NCI-H446 treated with DMSO at 0.1 percent for 48 hours (cell line): ENCODE measurements around the gene MARK3.

Source experiments
- DNase-seq: peaks from one replicate; lab custom pipeline; 2025; lab: John Stamatoyannopoulos, UW

MARK3 gene

GRCh38 chr14:103526914-103527248 is 141.7 kb downstream of the MARK3 start:
- no peak for DNase-seq

DNA sequence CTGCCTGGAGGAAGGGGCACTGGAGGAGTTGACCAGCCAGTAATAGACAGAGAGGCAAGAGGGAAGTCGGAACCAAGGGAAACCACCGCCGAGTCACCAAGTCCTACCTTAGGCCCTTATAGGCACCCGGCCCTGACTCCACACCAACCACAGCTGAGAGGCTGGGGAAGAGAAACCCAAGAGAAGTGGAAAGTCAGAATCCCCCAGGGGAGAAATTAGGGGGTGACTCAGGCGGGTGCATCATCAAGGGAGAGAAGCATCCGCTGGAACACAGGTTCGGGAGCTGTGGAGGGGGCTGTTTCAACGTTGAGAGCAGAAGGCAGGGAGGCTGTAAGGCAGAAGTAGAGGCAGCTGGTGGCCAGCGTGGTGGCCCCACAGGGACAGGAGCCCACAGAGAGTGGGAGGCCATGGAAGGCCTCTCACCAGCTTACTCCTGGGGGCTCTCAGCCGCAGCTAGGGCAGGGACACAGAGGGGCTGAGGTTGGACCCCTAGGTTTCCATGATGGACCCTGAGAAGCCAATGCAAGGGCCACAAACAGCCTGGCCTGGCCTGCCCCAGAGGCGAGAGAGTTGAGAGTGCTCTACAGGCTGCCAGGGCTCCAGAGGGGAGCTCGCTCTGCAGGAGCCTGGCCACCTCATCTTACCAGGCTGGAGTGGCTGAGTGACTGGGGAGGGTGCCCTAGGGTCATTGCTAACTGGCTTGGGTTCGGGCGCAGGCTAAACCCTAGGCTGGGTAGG is 142.4 kb downstream of the MARK3 start:
- DNase-seq, result no peak

GRCh38 chr14:103528146-103528586 is 143.0 kb downstream of the MARK3 start:
- no peak for DNase-seq

DNA sequence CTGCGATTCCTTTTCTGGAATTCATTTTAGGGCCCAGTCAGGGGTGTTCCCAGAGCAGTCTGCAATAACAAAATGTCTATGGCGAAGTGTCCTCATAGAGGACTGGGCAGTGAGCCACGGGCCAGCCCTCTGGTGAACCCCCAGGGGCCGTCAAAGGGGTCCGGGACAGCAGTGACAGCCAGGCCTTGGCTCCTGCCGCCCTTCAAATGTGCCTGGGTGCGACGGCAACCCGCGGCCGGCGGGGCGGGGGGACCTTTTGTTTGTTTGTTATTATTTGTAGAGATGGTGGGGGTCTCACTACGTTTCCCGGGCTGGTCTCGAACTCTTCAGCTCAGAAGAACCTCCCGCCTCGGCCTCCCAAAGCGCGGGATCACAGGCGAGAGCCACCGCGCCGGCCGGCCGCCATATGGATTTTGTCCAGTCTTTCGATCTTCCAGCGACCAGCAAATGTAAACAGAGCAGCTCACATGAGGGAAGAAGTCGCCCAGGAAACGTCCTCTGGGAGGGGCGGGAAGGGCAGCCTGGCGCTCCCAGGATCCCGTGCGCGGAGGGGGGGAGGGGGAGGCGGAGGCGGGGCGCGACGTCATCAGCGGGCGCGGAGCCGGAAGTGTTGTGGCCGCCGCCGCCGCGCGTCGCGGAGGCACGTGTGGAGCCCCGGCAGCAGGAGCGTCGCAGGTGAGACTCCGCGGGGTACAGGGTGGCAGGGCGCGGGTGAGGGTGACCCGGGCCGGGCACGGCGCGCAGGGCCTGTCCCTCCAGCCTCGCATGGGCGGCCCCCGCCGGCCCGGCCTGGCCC is 143.6 kb downstream of the MARK3 start, which contains the start of gene TRMT61A:
Gene TRMT61A, plus strand, starts transcription at position 610 of the 796 bp plus-strand sequence. CDS start 783 bp downstream, outside the sequence.
- DNase-seq, result peak; percentile 91

DNA sequence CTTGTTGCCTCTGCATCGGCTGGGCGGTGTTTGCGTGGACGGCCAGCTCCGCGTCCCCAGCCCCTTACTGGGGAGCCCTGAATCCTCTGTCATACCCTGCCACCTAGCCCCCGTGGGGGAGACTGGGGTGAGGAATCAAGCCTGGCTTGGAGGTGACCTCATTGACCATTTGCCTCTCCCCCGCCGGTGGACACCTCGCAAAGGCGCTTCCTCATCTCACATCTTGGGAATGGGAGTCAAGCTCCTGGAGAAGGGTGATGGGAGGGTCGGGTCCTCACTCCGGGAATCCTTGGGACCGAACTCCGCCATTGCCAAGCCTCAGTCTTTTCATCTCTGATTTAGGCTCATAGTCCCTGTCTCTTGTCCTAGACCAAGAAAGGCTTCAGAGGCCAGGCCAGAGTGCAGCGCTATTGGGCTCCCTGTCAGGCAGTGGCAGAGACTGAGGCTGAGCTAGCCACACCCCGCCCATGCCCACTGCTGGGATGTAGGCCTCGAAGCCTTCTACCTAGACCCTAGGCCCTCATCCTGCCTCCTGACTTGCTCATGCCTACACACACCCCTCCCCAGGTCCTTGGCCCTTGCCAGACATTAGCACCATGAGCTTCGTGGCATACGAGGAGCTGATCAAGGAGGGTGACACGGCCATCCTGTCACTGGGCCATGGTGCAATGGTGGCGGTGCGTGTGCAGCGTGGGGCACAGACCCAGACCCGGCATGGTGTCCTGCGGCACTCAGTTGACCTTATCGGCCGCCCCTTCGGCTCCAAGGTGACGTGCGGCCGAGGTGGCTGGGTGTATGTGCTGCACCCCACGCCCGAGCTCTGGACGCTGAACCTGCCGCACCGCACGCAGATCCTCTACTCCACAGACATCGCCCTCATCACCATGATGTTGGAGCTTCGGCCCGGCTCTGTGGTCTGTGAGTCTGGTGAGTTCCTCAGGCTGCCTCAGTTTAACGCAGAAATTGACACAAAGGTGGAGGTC is 144.5 kb downstream of the MARK3 start:
- DNase-seq, result no peak

- DNase-seq, result no peak
Observed at GRCh38 chr14:103530390-103530789, 145.2 kb downstream of the MARK3 start.

DNA sequence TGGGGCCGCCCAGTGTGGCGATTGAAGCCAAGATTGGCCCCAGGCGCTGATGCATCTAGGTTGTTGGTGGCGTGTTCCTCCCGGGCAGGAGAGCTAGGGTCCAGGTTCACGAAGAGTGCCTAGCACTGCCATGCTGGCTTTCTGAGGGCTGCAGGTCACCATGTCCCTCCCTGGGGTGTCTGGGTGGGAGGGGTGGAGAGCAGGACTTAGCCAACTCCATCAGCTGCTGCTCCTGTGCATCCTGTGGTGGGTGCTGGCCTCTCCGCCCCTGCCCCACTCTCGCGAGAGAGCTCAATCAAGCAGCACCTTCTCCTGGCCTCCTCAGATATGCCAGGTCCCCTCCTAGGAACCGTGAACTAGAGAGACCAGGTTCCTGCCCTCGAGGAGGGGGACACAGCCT is 145.6 kb downstream of the MARK3 start:
- no peak for DNase-seq

DNA sequence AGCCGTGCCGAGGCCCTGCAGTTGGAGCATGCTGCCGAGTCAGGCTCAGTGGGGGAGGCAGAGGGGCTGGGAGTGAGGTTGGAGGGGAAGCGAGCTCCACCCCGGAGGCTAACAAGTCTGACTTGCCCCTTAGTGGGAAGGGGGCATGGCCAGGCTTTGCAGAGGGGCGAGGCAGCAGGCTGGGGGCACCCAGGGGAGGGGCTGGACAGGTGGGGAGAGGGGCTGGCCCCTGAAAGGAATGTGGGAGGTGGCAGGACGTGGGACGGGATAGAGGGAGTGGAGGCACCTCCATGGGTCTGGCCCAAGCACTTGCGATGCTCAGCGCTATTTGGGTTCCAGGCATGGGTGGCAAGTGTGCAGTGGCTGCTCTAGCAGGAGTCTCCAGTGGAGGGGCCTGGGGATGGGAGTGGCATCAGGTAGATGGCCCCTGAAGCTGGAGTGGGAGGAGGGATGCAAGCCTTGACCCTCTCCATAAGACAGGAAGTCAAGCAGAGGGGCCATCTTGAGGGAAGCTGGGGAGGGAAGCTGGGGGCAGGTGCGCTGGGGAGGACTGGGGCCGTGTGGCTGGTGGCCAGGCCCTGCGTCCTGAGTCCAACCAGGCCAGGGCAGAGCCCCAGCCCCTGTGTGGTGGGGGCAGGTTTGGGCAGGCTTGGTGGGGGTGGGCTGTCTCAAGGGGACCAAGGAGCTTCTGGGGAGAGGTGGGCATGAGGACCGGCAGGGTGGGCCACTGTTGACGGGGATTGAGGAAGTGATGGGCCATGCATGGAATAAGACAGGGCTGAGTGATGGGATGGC is 146.4 kb downstream of the MARK3 start:
- DNase-seq, result no peak

DNA sequence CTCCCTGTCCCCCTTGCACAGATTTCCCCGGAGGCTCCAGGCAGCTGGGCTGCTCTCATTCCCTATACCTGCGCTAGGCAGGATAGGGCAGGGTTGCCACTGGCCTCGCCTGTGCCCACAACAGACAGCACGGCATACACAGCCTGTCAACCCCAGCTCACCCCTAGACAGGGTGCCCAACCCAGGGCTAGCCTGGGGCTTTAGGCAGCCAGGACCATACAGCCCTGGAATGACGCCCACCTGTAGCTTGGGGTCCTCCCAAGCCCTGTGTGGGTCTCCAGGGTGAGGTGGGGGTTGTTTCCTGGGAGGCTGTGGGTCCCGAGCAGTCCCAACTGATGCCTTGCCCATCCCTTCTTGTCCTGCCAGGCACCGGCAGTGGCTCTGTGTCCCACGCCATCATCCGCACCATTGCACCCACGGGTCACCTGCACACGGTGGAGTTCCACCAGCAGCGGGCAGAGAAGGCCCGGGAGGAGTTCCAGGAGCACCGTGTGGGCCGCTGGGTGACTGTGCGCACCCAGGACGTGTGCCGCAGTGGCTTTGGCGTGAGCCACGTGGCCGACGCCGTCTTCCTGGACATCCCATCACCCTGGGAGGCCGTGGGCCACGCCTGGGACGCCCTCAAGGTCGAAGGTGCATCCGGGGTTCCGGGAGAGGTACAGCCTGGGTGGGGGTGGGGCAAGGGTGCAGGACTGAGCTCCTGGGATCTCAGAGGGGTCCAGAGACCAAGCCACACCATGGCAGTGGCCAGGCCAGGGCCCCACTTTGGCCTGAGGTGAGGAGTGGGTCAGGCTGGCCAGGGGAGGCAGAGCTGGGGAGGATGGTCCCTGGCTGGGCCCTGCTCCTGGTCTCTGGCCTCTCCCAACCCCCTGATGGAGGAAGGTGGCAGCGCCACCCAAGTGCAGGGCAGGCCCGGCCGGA is 147.3 kb downstream of the MARK3 start:
- no peak for DNase-seq

GRCh38 chr14:103533137-103533998 is 148.2 kb downstream of the MARK3 start:
- DNase-seq, result no peak

- no peak for DNase-seq
Observed at GRCh38 chr14:103533999-103534575, 148.9 kb downstream of the MARK3 start.

DNA sequence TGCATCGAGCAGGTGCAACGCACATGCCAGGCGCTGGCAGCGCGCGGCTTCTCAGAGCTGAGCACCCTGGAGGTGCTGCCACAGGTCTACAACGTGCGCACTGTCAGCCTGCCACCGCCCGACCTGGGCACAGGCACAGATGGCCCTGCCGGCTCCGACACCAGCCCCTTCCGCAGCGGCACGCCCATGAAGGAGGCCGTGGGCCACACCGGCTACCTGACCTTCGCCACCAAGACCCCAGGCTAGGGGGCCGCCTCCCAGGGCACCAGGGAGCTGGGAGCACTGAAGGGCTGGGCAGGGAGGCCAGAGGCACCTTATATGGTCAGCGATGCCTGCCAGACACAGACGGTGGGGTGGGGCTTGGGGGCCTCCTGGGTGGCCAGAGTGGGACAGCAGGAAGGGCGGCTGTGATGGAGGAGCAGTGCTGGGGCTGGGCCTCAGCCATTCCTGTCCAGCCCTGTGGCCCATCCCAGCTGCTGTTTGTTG is 149.4 kb downstream of the MARK3 start:
- no peak for DNase-seq

DNA sequence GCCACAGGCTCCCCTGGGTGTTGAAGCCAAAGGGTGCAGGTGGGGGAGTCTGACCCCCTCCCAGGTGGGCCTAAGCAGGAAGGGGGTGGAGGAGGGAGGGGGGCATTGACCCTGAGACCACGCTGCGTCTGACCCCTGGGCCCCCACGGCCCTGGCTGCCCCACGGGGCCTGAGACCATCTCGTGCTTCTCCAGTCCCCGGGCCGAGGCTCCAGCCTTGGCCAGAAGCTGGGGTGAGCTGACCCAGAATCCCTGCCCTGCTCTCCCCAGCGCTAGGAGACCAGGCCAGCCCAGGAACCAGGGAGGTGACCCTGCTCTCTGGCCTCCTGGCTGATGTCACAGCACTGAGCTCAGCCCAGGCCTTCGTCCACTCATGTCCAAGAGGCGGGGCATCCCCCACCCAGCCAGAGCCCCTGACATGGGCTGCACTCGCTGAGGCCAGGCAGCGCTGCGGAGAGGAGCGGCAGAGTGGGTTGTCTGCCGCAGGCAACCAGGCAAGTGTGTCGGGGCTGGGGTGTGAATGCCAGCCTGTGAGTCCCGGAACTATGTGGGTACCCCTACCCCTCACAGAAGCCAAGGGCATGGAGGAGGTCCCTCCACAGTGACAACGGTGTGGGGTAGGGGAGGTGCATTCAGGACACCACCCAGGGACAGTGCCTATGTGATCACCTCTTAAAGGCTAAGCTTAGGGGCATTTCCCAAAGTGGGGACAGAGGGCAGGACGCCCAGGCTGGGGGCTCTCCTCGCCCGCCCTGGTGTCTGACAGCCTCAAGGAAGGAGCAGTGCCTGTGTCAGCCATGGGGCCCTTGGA is 150.1 kb downstream of the MARK3 start:
- DNase-seq, result no peak

- no peak for DNase-seq
Observed at GRCh38 chr14:103535891-103536565, 150.8 kb downstream of the MARK3 start.

DNA sequence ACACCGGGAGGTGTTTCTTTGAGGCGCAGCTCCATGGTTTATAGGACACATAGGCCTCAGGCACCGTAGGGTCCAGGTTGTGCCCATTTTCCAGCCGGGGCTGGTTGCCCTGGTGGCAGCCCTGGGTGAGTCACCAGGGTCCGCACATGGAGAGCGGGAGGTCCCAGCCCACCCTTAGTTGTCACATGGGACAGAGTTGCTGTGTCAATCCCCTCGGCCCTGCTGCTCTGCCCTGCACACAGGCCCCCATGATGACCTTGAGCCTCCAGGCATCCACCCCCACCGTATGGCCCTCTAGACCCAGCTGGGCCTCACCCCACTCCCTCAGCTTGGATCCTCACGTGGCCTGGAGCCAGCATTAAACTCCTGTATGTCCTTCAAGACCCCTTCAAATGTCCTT is 151.5 kb downstream of the MARK3 start:
- no peak for DNase-seq

- no peak for DNase-seq
Observed at GRCh38 chr14:103537175-103537990, 152.2 kb downstream of the MARK3 start.
